T-helper 1 cell (primary cell): ENCODE results near the gene KLF11.
A peak's percentile ranks its signal among the peaks of the same experiment; 100 is the strongest.

ENCODE experiments used
- DNase-seq, 5 donors: peaks; one replicate each; pipeline ENCODE4 v3.0.0-alpha.2; 2012 to 2020
- total RNA-seq, 4 donors: gene quantifications; one replicate each; lab custom pipeline; 2026; lab: John Stamatoyannopoulos, UW

Gene KLF11
- total RNA-seq: 33.9 to 53.2 (median 43.7) reads per million in 4 donors

GRCh38 chr2:10043256-10043905, at the start of gene KLF11:
KLF11 (plus strand) TSS chr2:10043550; CDS start chr2:10043717, 167 bp downstream.
- peak; percentile 71 to 87 (median 75) for DNase-seq

- DNase-seq: no peak
These were observed 48.9 kb upstream of the KLF11 start for GRCh38 chr2:9994462-9994861.

- no peak for DNase-seq
These were observed 48.3 kb upstream of the KLF11 start for GRCh38 chr2:9995059-9995458.

GRCh38 chr2:9996321-9996720, 47.0 kb upstream of the KLF11 start:
- DNase-seq: no peak

- DNase-seq: no peak
These were observed 45.4 kb upstream of the KLF11 start for GRCh38 chr2:9997936-9998335.

- DNase-seq: no peak
These were observed 44.3 kb upstream of the KLF11 start for GRCh38 chr2:9998916-9999654.

GRCh38 chr2:9999693-10000092, 43.7 kb upstream of the KLF11 start:
- DNase-seq: no peak

- DNase-seq: no peak
These were observed 42.8 kb upstream of the KLF11 start for GRCh38 chr2:10000541-10000940.

- no peak for DNase-seq
These were observed 41.8 kb upstream of the KLF11 start for GRCh38 chr2:10001586-10001985.

GRCh38 chr2:10002109-10002508, 41.2 kb upstream of the KLF11 start:
- no peak for DNase-seq

GRCh38 chr2:10002681-10003080, 40.7 kb upstream of the KLF11 start:
- no peak for DNase-seq

GRCh38 chr2:10003206-10004125, 39.9 kb upstream of the KLF11 start:
- DNase-seq: no peak

GRCh38 chr2:10004401-10004800, 38.9 kb upstream of the KLF11 start:
- no peak for DNase-seq

- DNase-seq: no peak
These were observed 38.5 kb upstream of the KLF11 start for GRCh38 chr2:10004836-10005235.

GRCh38 chr2:10005461-10006235, 37.7 kb upstream of the KLF11 start:
- no peak for DNase-seq

- DNase-seq: no peak
These were observed 36.9 kb upstream of the KLF11 start for GRCh38 chr2:10006236-10007161.

GRCh38 chr2:10007435-10007834, 35.9 kb upstream of the KLF11 start:
- no peak for DNase-seq

- DNase-seq: no peak
These were observed 35.2 kb upstream of the KLF11 start for GRCh38 chr2:10007921-10008808.

- DNase-seq: no peak
These were observed 34.6 kb upstream of the KLF11 start for GRCh38 chr2:10008809-10009176.

- DNase-seq: no peak
These were observed 34.0 kb upstream of the KLF11 start for GRCh38 chr2:10009271-10009810.
